ENCODE measurements around the gene DR1. TPM values are rescaled to one million over a fixed set of nuclear protein-coding genes. Genes with fewer than 3 reads are reported as not detected.

Gene DR1
- polyA plus RNA-seq (2013) = 54.9 TPM

DNA sequence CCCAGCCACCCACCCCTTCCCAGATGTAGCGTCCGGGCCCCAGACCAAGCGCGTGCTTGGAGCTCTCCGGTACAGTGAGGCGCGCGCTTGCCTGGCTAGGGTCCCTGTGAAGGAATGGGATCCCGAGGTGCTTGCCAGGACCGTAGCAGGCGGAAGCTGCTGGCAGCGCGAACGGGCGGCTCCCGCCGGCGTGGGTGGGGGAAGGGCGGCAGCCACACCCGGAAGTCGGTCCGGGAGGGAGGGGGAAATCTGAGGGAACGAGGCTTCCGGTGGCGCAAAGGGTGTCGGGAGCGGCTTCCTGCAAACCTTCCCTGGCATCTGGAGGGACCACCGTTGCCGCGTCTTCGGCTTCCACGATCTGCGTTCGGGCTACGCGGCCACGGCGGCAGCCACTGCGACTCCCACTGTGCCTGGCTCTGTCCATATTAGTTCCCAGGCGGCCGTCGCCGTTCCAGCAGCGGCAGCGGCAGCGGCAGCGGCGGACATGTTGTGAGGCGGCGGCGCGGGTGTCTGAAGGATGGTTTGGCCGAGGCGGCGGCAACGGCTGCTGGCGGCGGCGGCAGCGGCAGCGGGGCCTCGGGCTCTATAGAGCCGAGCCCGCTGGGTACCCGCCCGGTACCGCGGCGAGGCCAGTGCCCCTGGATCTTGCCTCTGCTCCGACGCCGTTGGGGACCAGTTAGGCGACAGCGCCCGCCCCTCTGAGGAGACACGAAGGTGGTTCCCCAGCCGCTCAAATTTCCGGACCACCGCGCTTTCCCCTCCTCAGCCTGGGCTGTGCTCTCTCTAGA is at the start of gene DR1:
TSS of gene DR1 (plus strand) at position 275 of the 788 bp plus-strand sequence. CDS start 739 bp downstream, outside the sequence.
- under 1% methylated on average over 64 of the region's 80 CpGs for WGBS (ENCODE audit: insufficient coverage)
- ChIA-PET POLR2A (interaction anchor here (0.6 to 2.2 kb wide), 5 partner anchors 9 to 1033 kb away, joined by 4 to 7 read pairs (median 5); partner anchors contain the start of gene MTF2), CTCF (interaction anchor here (0.7 to 1.6 kb wide), 7 partner anchors 9 to 537 kb away, joined by 3 to 7 read pairs (median 4); no protein-coding TSS in a partner anchor)

DNA sequence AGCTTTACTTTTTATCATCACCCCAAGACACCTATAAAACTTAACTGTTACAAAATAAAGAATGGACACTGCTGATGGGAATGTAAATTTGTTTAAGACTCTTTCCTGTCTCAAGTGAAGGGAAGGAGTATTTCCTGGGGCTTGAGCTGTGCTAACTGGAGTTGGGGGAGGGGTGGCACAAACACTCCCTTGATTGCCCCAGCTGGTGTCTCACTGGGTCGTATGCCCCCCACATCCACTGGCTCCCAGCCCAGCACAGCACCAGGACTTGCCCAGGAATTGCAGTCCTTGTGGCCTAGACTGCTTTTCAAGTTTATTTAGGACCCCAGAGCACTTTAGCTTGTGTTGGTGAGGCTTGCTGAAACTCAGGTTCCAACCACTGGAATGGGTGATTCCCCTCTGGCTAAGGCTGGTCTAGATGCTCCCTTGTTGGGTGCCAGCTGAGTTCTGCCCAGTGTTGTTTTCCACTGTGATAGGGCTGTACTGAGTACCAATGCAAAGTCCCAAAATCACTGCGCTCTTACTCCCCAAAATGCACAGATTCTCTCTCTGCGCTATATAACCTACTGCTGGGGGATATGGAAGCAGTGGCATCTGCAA is 49.1 kb upstream of the DR1 start:
- Histone ChIP-seq H3K4me3 (ENCODE audit: control insufficient read depth in 1 of 7, extremely low read depth in 1 of 7, insufficient read depth in 4 of 7, low read depth in 2 of 7, low read length in 6 of 7) (no peak overlapping the region), H3K9me3 (ENCODE audit: control extremely low read depth in 1 of 5, control insufficient read depth in 4 of 5, insufficient read depth in 2 of 5, low read depth in 1 of 5, low read length in 4 of 5) (peaks cover 0 to 2% (median 0%) of the 10 kb centered on the region in 5 experiments), H3K27me3 (replicated peaks in 2 of 5; ENCODE audit: control insufficient read depth in 4 of 5, insufficient read depth in 5 of 5, low read length in 4 of 5) (no peaks in the 10 kb centered on the region), H3K27ac (ENCODE audit: insufficient read depth in 1 of 2, low read depth in 1 of 2, low read length in 2 of 2, poor library complexity in 1 of 2, severe bottlenecking in 2 of 2) (no peak overlapping the region), H3K36me3 (ENCODE audit: control insufficient read depth in 4 of 4, insufficient read depth in 4 of 4, low read length in 3 of 4) (peaks cover 0 to 2% (median under 1%) of the 10 kb centered on the region in 4 experiments), H3K4me1 (ENCODE audit: control extremely low read depth in 1 of 4, control insufficient read depth in 4 of 4, insufficient read depth in 4 of 4, low read length in 3 of 4) (peaks cover 0 to 4% (median 0%) of the 10 kb centered on the region in 4 experiments)
- CTCF ChIA-PET = interaction anchor here (1.0 kb wide), 1 partner anchor 8 kb away, joined by 4 read pairs; no protein-coding TSS in a partner anchor
- POLR2A ChIA-PET = no interaction called here
- no peak for DNase-seq
- 92% methylated on average over 2 of the region's 3 CpGs for WGBS (ENCODE audit: insufficient coverage)

More for the DNA sequence above, at the start of gene DR1:
- peak; percentile 87 to 91 (median 90) for DNase-seq
- Histone ChIP-seq H3K4me3 (ENCODE audit: control insufficient read depth in 1 of 7, extremely low read depth in 1 of 7, insufficient read depth in 4 of 7, low read depth in 2 of 7, low read length in 6 of 7) (peak within 1 kb of the TSS; percentile 81 to 100 (median 94)), H3K4me1 (ENCODE audit: control extremely low read depth in 1 of 4, control insufficient read depth in 4 of 4, insufficient read depth in 4 of 4, low read length in 3 of 4) (peaks cover 21 to 44% (median 26%) of the 10 kb centered on the region in 4 experiments), H3K27ac (ENCODE audit: insufficient read depth in 1 of 2, low read depth in 1 of 2, low read length in 2 of 2, poor library complexity in 1 of 2, severe bottlenecking in 2 of 2) (peak within 1 kb of the TSS; percentile 93 to 96), H3K27me3 (replicated peaks in 2 of 5; ENCODE audit: control insufficient read depth in 4 of 5, insufficient read depth in 5 of 5, low read length in 4 of 5) (no peaks in the 10 kb centered on the region), H3K9me3 (ENCODE audit: control extremely low read depth in 1 of 5, control insufficient read depth in 4 of 5, insufficient read depth in 2 of 5, low read depth in 1 of 5, low read length in 4 of 5) (no peaks in the 10 kb centered on the region), H3K36me3 (ENCODE audit: control insufficient read depth in 4 of 4, insufficient read depth in 4 of 4, low read length in 3 of 4) (peaks cover 0 to 5% (median 2%) of the 10 kb centered on the region in 4 experiments)

DNA sequence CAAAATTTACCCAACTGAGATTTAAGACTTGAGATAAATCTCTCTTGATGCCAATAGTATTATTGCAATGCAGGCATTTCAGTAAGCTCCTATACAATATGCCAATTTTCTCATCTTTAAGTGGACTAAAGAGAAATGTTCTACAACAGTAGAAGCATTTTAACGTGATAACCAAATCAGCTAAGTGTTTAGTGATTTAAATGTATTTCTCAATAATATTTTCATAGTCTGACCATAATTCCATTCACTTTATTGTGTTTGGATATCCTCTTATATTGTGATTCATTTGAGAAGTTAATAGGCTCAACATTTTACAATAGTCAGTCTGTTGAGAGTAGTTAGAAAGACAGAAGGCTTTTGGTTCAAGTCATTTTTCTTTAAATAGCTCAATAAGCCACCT is 44.6 kb upstream of the DR1 start:
- peaks cover 0 to 4% (median 0%) of the 10 kb centered on the region in 4 experiments for H3K4me1 ChIP-seq (ENCODE audit: control extremely low read depth in 1 of 4, control insufficient read depth in 4 of 4, insufficient read depth in 4 of 4, low read length in 3 of 4)
- no peak overlapping the region for H3K4me3 ChIP-seq (ENCODE audit: control insufficient read depth in 1 of 7, extremely low read depth in 1 of 7, insufficient read depth in 4 of 7, low read depth in 2 of 7, low read length in 6 of 7)
- no peak for DNase-seq
- ChIA-PET POLR2A (no interaction called here), CTCF (interaction anchor here (0.9 to 1.4 kb wide), 3 partner anchors 34 to 278 kb away, joined by 3 read pairs; no protein-coding TSS in a partner anchor)
- H3K27me3 ChIP-seq (replicated peaks in 2 of 5; ENCODE audit: control insufficient read depth in 4 of 5, insufficient read depth in 5 of 5, low read length in 4 of 5) = no peaks in the 10 kb centered on the region
- H3K27ac ChIP-seq (ENCODE audit: insufficient read depth in 1 of 2, low read depth in 1 of 2, low read length in 2 of 2, poor library complexity in 1 of 2, severe bottlenecking in 2 of 2) = no peak overlapping the region
- no peaks in the 10 kb centered on the region for H3K9me3 ChIP-seq (ENCODE audit: control extremely low read depth in 1 of 5, control insufficient read depth in 4 of 5, insufficient read depth in 2 of 5, low read depth in 1 of 5, low read length in 4 of 5)
- H3K36me3 ChIP-seq (ENCODE audit: control insufficient read depth in 4 of 4, insufficient read depth in 4 of 4, low read length in 3 of 4) = peaks cover 0 to 2% (median under 1%) of the 10 kb centered on the region in 4 experiments
- no CpG with 5 or more reads among the region's 1 CpG for WGBS (ENCODE audit: insufficient coverage)

DNA sequence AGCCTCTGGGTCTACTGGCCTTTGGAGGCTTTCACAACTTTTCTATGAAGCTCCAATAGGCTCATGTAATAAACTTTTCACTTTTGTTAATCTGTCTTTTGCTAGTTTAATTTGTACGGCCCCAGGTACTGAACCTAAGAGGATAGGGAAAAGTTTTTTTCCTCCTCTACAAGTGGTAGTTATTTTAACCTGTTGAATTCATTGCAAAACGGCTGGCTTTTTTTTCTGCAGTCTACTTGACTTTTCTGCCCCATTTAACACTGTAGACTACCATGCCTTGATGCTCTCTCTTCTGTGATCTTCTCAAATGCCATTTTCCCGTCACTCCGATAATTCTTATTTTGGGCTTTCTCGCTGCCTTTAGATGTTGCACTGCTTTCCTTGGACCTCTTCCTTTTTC is 43.6 kb upstream of the DR1 start:
- Histone ChIP-seq H3K4me3 (ENCODE audit: control insufficient read depth in 1 of 7, extremely low read depth in 1 of 7, insufficient read depth in 4 of 7, low read depth in 2 of 7, low read length in 6 of 7) (no peak overlapping the region), H3K27me3 (replicated peaks in 2 of 5; ENCODE audit: control insufficient read depth in 4 of 5, insufficient read depth in 5 of 5, low read length in 4 of 5) (no peaks in the 10 kb centered on the region), H3K36me3 (ENCODE audit: control insufficient read depth in 4 of 4, insufficient read depth in 4 of 4, low read length in 3 of 4) (peaks cover 0 to 2% (median under 1%) of the 10 kb centered on the region in 4 experiments), H3K27ac (ENCODE audit: insufficient read depth in 1 of 2, low read depth in 1 of 2, low read length in 2 of 2, poor library complexity in 1 of 2, severe bottlenecking in 2 of 2) (no peak overlapping the region), H3K4me1 (ENCODE audit: control extremely low read depth in 1 of 4, control insufficient read depth in 4 of 4, insufficient read depth in 4 of 4, low read length in 3 of 4) (no peaks in the 10 kb centered on the region), H3K9me3 (ENCODE audit: control extremely low read depth in 1 of 5, control insufficient read depth in 4 of 5, insufficient read depth in 2 of 5, low read depth in 1 of 5, low read length in 4 of 5) (no peaks in the 10 kb centered on the region)
- no peak for DNase-seq
- 91% methylated on average over 4 of the region's 5 CpGs for WGBS (ENCODE audit: insufficient coverage)
- CTCF ChIA-PET = interaction anchor here (1.0 to 3.0 kb wide), 3 partner anchors 23 to 318 kb away, joined by 3 to 16 read pairs (median 4); no protein-coding TSS in a partner anchor
- POLR2A ChIA-PET = no interaction called here

DNA sequence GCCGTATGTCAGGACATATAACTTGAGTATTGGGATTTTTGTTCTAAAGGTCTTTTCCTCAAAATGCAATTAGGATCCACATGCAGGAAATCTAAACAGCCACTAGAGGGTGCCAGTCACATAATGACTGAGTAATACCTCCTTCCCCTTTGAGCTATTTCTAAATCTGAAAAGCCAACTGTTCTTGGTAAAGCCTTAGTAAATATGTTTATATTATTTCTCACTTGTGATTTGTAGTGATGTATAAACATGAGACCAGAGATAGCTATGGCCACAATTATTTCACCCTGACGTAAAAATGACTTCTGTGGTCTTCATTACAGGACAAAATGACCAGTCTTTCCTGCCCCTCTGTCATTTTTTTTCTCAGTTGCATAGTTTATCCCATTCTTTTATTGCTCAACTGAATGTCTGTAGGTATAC is 41.0 kb upstream of the DR1 start:
- ChIA-PET CTCF (interaction anchor here (0.6 to 3.0 kb wide), 33 partner anchors 8 to 539 kb away, joined by 3 to 16 read pairs (median 4); partner anchors contain the start of gene DR1), POLR2A (interaction anchor here (1.2 kb wide), 1 partner anchor 42 kb away, joined by 4 read pairs; no protein-coding TSS in a partner anchor)
- no peaks in the 10 kb centered on the region for H3K9me3 ChIP-seq (ENCODE audit: control extremely low read depth in 1 of 5, control insufficient read depth in 4 of 5, insufficient read depth in 2 of 5, low read depth in 1 of 5, low read length in 4 of 5)
- no peak overlapping the region for H3K4me3 ChIP-seq (ENCODE audit: control insufficient read depth in 1 of 7, extremely low read depth in 1 of 7, insufficient read depth in 4 of 7, low read depth in 2 of 7, low read length in 6 of 7)
- peaks cover 0 to 2% (median under 1%) of the 10 kb centered on the region in 4 experiments for H3K36me3 ChIP-seq (ENCODE audit: control insufficient read depth in 4 of 4, insufficient read depth in 4 of 4, low read length in 3 of 4)
- no CpG with 5 or more reads among the region's 2 CpGs for whole genome bisulfite sequencing (ENCODE audit: insufficient coverage)
- H3K4me1 ChIP-seq (ENCODE audit: control extremely low read depth in 1 of 4, control insufficient read depth in 4 of 4, insufficient read depth in 4 of 4, low read length in 3 of 4) = no peaks in the 10 kb centered on the region
- DNase-seq = peak; percentile 61 to 84 (median 77)
- H3K27ac ChIP-seq (ENCODE audit: insufficient read depth in 1 of 2, low read depth in 1 of 2, low read length in 2 of 2, poor library complexity in 1 of 2, severe bottlenecking in 2 of 2) = no peak overlapping the region
- no peaks in the 10 kb centered on the region for H3K27me3 ChIP-seq (replicated peaks in 2 of 5; ENCODE audit: control insufficient read depth in 4 of 5, insufficient read depth in 5 of 5, low read length in 4 of 5)

DNA sequence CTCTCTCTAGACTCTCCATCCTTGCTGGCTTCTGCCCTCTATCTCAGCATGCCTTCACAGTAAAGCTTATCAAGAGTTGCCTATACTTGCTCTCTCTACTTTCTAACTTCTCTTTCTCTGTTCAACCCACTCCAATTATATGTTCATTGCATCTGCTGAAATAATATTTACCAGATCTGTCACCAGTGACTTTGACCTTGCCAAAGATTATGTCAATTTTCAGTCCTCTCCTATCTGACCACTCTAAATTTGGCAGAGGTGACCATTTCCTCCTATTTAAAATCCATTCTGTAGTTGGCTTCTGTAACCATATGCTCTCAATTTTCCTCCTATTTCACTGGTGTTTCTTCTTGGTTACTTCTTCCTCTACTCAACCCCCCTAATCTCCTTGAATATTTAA is 38.8 kb upstream of the DR1 start:
- ChIA-PET POLR2A (interaction anchor here (0.5 kb wide), 1 partner anchor 106 kb away, joined by 4 read pairs; no protein-coding TSS in a partner anchor), CTCF (interaction anchor here (1.8 kb wide), 1 partner anchor 127 kb away, joined by 7 read pairs; no protein-coding TSS in a partner anchor)
- H3K27ac ChIP-seq (ENCODE audit: insufficient read depth in 1 of 2, low read depth in 1 of 2, low read length in 2 of 2, poor library complexity in 1 of 2, severe bottlenecking in 2 of 2) = no peak overlapping the region
- H3K4me3 ChIP-seq (ENCODE audit: control insufficient read depth in 1 of 7, extremely low read depth in 1 of 7, insufficient read depth in 4 of 7, low read depth in 2 of 7, low read length in 6 of 7) = no peak overlapping the region
- no peaks in the 10 kb centered on the region for H3K27me3 ChIP-seq (replicated peaks in 2 of 5; ENCODE audit: control insufficient read depth in 4 of 5, insufficient read depth in 5 of 5, low read length in 4 of 5)
- no peak for DNase-seq
- peaks cover 0 to 2% (median 0%) of the 10 kb centered on the region in 4 experiments for H3K36me3 ChIP-seq (ENCODE audit: control insufficient read depth in 4 of 4, insufficient read depth in 4 of 4, low read length in 3 of 4)
- no peaks in the 10 kb centered on the region for H3K9me3 ChIP-seq (ENCODE audit: control extremely low read depth in 1 of 5, control insufficient read depth in 4 of 5, insufficient read depth in 2 of 5, low read depth in 1 of 5, low read length in 4 of 5)
- H3K4me1 ChIP-seq (ENCODE audit: control extremely low read depth in 1 of 4, control insufficient read depth in 4 of 4, insufficient read depth in 4 of 4, low read length in 3 of 4) = no peaks in the 10 kb centered on the region
